Measurements from ENCODE around the gene ZPR1. TPM values are rescaled to one million over a fixed set of nuclear protein-coding genes. Genes with fewer than 3 reads are reported as not detected.

The ZPR1 gene
- total RNA-seq, 4 donors from 2014 or later: 25.4 to 48.7 (median 36.8) TPM

GRCh38 chr11:116829525-116830183 lies 41.8 kb upstream of the ZPR1 start, which contains the start of gene APOC3:
TSS of gene APOC3 (plus strand) at chr11:116829907. CDS start at chr11:116830583, 676 bp downstream.
- 73% methylated on average over 9 of the region's 9 CpGs for WGBS
- Histone ChIP-seq H3K9me3 (no peaks in the 10 kb centered on the region), H3K4me3 (no peak within 1 kb of the TSS), H3K27ac (no peak within 1 kb of the TSS), H3K36me3 (no peaks in the 10 kb centered on the region), H3K4me1 (no peaks in the 10 kb centered on the region), H3K27me3 (no peaks in the 10 kb centered on the region)
- no peak for DNase-seq (ENCODE audit: low spot score in 2 of 2)
- TF ChIP-seq POLR2AphosphoS5 (IDR thresholded peaks at IDR 0.05): no peak
- no peak for TF ChIP-seq CTCF (IDR thresholded peaks at IDR 0.05)
- no peak for TF ChIP-seq EP300 (IDR thresholded peaks at IDR 0.05)
- no peak for TF ChIP-seq POLR2A (IDR thresholded peaks at IDR 0.05)

GRCh38 chr11:116828632-116829524 lies 41.1 kb upstream of the ZPR1 start:
- DNase-seq (ENCODE audit: low spot score in 2 of 2): no peak
- H3K9me3 ChIP-seq: no peaks in the 10 kb centered on the region
- H3K27ac ChIP-seq: no peak overlapping the region
- whole genome bisulfite sequencing: 61% methylated on average over 14 of the region's 16 CpGs
- H3K4me3 ChIP-seq: no peak overlapping the region
- H3K27me3 ChIP-seq: no peaks in the 10 kb centered on the region
- H3K4me1 ChIP-seq: no peaks in the 10 kb centered on the region
- no peaks in the 10 kb centered on the region for H3K36me3 ChIP-seq
- TF ChIP-seq POLR2AphosphoS5 (IDR thresholded peaks at IDR 0.05) (no peak), POLR2A (IDR thresholded peaks at IDR 0.05) (no peak), CTCF (IDR thresholded peaks at IDR 0.05) (no peak)

- Histone ChIP-seq H3K9me3 (no peaks in the 10 kb centered on the region), H3K4me3 (no peak overlapping the region), H3K27ac (no peak overlapping the region), H3K4me1 (no peaks in the 10 kb centered on the region), H3K36me3 (no peaks in the 10 kb centered on the region), H3K27me3 (no peaks in the 10 kb centered on the region)
- 86% methylated on average over 6 of the region's 6 CpGs for WGBS
- no peak for TF ChIP-seq POLR2A (IDR thresholded peaks at IDR 0.05)
- TF ChIP-seq EP300 (IDR thresholded peaks at IDR 0.05): no peak
- no peak for TF ChIP-seq CTCF (IDR thresholded peaks at IDR 0.05)
- TF ChIP-seq POLR2AphosphoS5 (IDR thresholded peaks at IDR 0.05): no peak
- DNase-seq (ENCODE audit: low spot score in 2 of 2): no peak
These were observed 39.6 kb upstream of the ZPR1 start for GRCh38 chr11:116827461-116827860.

- WGBS: 70% methylated on average over 4 of the region's 9 CpGs
- H3K27me3 ChIP-seq: no peaks in the 10 kb centered on the region
- no peaks in the 10 kb centered on the region for H3K4me1 ChIP-seq
These were observed 39.1 kb upstream of the ZPR1 start for GRCh38 chr11:116826751-116827431.

More at GRCh38 chr11:116826751-116827431, 39.1 kb upstream of the ZPR1 start:
- TF ChIP-seq CTCF (IDR thresholded peaks at IDR 0.05) (no peak), EP300 (IDR thresholded peaks at IDR 0.05) (no peak), POLR2AphosphoS5 (IDR thresholded peaks at IDR 0.05) (no peak), POLR2A (IDR thresholded peaks at IDR 0.05) (no peak)
- no peak for DNase-seq (ENCODE audit: low spot score in 2 of 2)
- Histone ChIP-seq H3K9me3 (no peaks in the 10 kb centered on the region), H3K27ac (no peak overlapping the region), H3K36me3 (no peaks in the 10 kb centered on the region), H3K4me3 (no peak overlapping the region)
